Ascending aorta (tissue), 2 donors: ENCODE measurements around the gene CDH13. TPM values are rescaled to one million over a fixed set of nuclear protein-coding genes. Genes with fewer than 3 reads are reported as not detected.

ENCODE experiments used
- DNase-seq, 2 donors: peaks; one replicate each; pipeline ENCODE4 v3.0.0-alpha.2; 2019; ENCODE audit warnings: low spot score in 2 of 2
- H3K27ac ChIP-seq, 2 donors: fragments of 200-600 bp; sonication (generic); one replicate each; pipeline ENCODE4 v1.5.1; 2016 to 2017; ENCODE audit warnings: mild to moderate bottlenecking in 1 of 2
- H3K27me3 ChIP-seq: fragments of 200-600 bp; sonication (generic); one replicate; pipeline ENCODE4 v1.5.1; 2017
- H3K36me3 ChIP-seq, 2 donors: fragments of 200-600 bp; sonication (generic); one replicate each; pipeline ENCODE4 v1.5.1; 2016
- H3K4me1 ChIP-seq, 2 donors: fragments of 200-600 bp; sonication (generic); one replicate each; pipeline ENCODE4 v1.5.1; 2016 to 2017; ENCODE audit warnings: mild to moderate bottlenecking in 1 of 2
- H3K4me3 ChIP-seq, 2 donors: fragments of 200-600 bp; sonication (generic); one replicate each; pipeline ENCODE4 v1.5.1; 2016 to 2017; ENCODE audit warnings: mild to moderate bottlenecking in 1 of 2
- H3K9me3 ChIP-seq, 2 donors: fragments of 200-600 bp; sonication (generic); one replicate each; pipeline ENCODE4 v1.5.1; 2016
- intact Hi-C: fragments of 100-400 bp; cut with DNase I; formaldehyde crosslinking; loops from one replicate; pipeline ENCODE4 v1.15.1; 2023
- total RNA-seq: library from RNA; depleted of rRNA; stranded (reverse); fragments of >200 nt; gene quantifications from one replicate; pipeline ENCODE4 v1.1.0, GENCODE V29; 2016
- TF ChIP-seq, protein P1 (sequence below), 3 experiments: fragments of 200-600 bp in 2 of 3; fragments of 450-650 bp in 1 of 3; sonication (generic) in 2 of 3; IDR thresholded peaks; one replicate each; pipeline ENCODE4 v1.5.1; 2016 to 2019; ENCODE audit warnings: antibody characterized with exemption in 3 of 3, mild to moderate bottlenecking in 1 of 3, moderate library complexity in 1 of 3

The CDH13 gene
- total RNA-seq, 1 donor from 2014 or later: 160 TPM

DNA sequence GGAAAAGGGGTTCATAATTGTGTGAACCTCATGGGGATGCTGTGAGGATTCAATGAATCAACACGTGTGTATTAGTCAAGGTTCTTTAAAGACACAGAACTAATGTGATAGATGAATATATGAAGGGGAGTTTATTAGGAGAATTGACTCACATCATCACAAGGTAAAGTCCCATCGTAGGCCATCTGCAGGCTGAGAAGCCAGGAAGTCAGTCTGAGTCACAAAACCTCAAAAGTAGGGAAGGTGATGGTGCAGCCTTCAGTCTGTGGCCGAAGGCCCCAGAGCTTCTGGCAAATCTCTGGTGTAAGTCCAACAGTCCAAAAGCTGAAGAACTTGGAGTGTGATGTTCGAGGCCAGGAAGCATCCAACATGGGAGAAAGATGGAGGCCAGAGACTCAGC lies 413.4 kb downstream of the CDH13 start:
- no peak overlapping the region for H3K27ac ChIP-seq
- peaks cover 0 to 8% of the 10 kb centered on the region in 2 donors for H3K4me1 ChIP-seq
- no peak overlapping the region for H3K4me3 ChIP-seq
- intact Hi-C loops: no loop called here
- TF ChIP-seq, protein P1, sequence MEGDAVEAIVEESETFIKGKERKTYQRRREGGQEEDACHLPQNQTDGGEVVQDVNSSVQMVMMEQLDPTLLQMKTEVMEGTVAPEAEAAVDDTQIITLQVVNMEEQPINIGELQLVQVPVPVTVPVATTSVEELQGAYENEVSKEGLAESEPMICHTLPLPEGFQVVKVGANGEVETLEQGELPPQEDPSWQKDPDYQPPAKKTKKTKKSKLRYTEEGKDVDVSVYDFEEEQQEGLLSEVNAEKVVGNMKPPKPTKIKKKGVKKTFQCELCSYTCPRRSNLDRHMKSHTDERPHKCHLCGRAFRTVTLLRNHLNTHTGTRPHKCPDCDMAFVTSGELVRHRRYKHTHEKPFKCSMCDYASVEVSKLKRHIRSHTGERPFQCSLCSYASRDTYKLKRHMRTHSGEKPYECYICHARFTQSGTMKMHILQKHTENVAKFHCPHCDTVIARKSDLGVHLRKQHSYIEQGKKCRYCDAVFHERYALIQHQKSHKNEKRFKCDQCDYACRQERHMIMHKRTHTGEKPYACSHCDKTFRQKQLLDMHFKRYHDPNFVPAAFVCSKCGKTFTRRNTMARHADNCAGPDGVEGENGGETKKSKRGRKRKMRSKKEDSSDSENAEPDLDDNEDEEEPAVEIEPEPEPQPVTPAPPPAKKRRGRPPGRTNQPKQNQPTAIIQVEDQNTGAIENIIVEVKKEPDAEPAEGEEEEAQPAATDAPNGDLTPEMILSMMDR (IDR thresholded peaks at IDR 0.05): no peak
- no peaks in the 10 kb centered on the region for H3K9me3 ChIP-seq
- no peaks in the 10 kb centered on the region for H3K36me3 ChIP-seq
- DNase-seq: no peak
- H3K27me3 ChIP-seq: no peaks in the 10 kb centered on the region

DNA sequence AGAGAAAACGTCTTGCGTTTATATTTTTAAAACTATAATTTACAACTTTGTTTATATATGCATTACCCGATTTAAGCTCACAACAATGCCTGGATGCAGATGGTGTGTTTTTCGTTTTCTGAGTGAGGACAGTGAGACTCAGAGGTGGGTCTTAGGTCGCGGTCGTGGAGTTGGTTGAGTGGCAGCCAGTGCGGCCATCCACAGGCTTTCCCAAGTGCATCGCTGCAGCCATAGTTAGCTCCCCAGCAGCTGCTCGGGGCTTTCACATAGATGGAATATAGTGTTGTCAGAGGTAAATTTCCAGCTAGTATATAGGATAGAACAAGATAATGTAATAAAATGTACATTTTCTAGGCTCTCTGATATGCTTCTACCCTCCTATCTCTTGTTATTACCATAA lies 417.8 kb downstream of the CDH13 start:
- DNase-seq: no peak
- H3K9me3 ChIP-seq: no peaks in the 10 kb centered on the region
- intact Hi-C loops: no loop called here
- no peaks in the 10 kb centered on the region for H3K36me3 ChIP-seq
- no peak overlapping the region for H3K27ac ChIP-seq
- TF ChIP-seq, protein P1 (IDR thresholded peaks at IDR 0.05): no peak
- H3K4me3 ChIP-seq: no peak overlapping the region
- H3K27me3 ChIP-seq: no peaks in the 10 kb centered on the region
- no peaks in the 10 kb centered on the region for H3K4me1 ChIP-seq

DNA sequence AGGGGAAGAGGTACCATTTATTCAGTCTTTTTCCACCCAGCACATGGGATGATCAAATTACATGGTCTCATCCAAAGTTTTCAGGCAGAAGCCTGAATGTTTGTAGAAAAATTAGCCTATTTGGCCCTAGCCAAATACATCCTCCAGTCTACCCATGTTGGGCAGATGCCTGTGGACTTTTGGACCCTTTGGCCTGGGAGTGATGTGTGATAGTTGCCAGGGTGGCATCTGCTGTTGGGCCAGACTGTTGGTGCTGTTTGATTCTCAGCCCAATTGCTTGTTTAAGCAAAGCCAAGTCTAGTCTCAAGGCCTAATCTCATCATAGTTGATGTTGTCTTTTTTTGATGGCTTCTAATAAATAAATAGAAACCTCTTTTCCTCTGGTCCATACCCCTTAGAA lies 419.0 kb downstream of the CDH13 start:
- intact Hi-C loops: no loop called here
- H3K9me3 ChIP-seq: no peaks in the 10 kb centered on the region
- no peak overlapping the region for H3K4me3 ChIP-seq
- H3K36me3 ChIP-seq: no peaks in the 10 kb centered on the region
- H3K27me3 ChIP-seq: no peaks in the 10 kb centered on the region
- TF ChIP-seq, protein P1 (IDR thresholded peaks at IDR 0.05): no peak
- no peaks in the 10 kb centered on the region for H3K4me1 ChIP-seq
- H3K27ac ChIP-seq: no peak overlapping the region
- DNase-seq: no peak

DNA sequence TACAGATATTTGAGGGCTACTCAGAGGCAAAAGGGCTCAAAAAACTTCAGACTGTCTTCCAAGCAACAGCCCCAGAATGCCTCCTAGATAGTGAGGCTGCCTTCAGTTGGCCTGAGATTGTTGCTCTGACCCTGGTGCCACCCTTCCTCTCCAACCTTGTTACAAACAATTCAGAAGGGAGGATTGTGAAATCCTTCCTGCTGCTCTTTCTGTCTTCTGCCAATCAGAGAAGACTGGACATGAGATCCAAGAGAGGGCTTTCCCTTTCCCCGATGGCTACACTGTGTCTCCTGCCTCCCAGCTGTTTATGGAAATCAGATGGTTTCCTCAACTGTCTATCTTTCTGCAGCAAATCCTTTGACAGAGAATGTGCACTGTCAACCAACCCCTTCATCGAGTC lies 419.9 kb downstream of the CDH13 start:
- intact Hi-C loops: no loop called here
- H3K27me3 ChIP-seq: no peaks in the 10 kb centered on the region
- no peaks in the 10 kb centered on the region for H3K9me3 ChIP-seq
- no peak overlapping the region for H3K27ac ChIP-seq
- H3K4me1 ChIP-seq: no peaks in the 10 kb centered on the region
- no peak overlapping the region for H3K4me3 ChIP-seq
- TF ChIP-seq, protein P1 (IDR thresholded peaks at IDR 0.05): no peak
- no peaks in the 10 kb centered on the region for H3K36me3 ChIP-seq
- no peak for DNase-seq

DNA sequence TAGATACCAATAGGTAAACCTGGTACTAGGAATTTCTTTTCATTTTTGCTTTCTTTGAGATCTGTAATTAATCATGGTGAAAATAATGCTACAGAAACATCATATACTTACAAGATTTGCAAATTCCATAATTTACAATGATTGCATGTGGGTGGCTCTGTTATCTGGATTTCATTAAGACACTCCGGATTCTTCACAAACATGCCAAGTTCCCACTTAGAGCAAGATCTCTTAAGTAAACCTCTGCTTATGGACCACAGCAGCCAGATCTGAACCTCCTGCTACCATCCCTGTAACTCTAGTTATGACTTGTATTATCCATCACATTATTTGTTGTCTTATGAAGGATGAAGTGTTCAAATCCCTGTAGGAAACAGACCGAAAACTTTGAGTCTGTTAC lies 424.7 kb downstream of the CDH13 start:
- Histone ChIP-seq H3K27me3 (no peaks in the 10 kb centered on the region), H3K4me1 (no peaks in the 10 kb centered on the region), H3K4me3 (no peak overlapping the region), H3K36me3 (no peaks in the 10 kb centered on the region), H3K27ac (no peak overlapping the region), H3K9me3 (no peaks in the 10 kb centered on the region)
- DNase-seq: no peak
- TF ChIP-seq, protein P1 (IDR thresholded peaks at IDR 0.05): no peak
- intact Hi-C loops: no loop called here

DNA sequence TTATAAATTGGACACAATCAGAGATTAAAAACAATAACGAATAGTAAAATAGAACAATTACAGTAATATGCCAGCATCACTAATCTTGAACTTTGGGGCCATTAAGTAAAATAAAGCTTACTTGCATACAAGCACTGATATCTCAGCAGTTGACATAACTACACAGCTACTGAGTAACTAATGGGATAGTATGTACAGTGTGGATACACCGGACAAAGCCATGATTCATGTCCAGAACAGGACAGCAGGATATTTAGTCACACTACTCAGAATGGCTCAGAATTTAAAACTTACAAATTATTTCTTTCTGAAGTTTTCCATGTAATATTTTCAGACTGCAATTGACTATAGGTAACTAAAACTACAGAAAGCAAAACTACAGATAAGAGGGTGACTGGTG lies 427.5 kb downstream of the CDH13 start:
- H3K27ac ChIP-seq: no peak overlapping the region
- no peaks in the 10 kb centered on the region for H3K27me3 ChIP-seq
- intact Hi-C loops: no loop called here
- no peaks in the 10 kb centered on the region for H3K9me3 ChIP-seq
- H3K36me3 ChIP-seq: no peaks in the 10 kb centered on the region
- TF ChIP-seq, protein P1 (IDR thresholded peaks at IDR 0.05): no peak
- H3K4me1 ChIP-seq: no peaks in the 10 kb centered on the region
- no peak for DNase-seq
- H3K4me3 ChIP-seq: no peak overlapping the region
